Stimulated activated CD4-positive, alpha-beta T cell treated with anti-CD3 and anti-CD28 coated beads, Interleukin-12 subunit alpha, Interleukin-12 subunit beta, amount 100 ng/mL, for 48 hours (primary cell): Measurements from ENCODE around the gene MMS19.
"Not testable (repeated sequence)": the region's sequence is repeated elsewhere in the genome, so short reads cannot be mapped to it uniquely, and the experiment has no call there.

Experiments used
- DNase-seq, 3 donors: peaks; one replicate each; pipeline ENCODE4 v3.0.0-alpha.2; 2020; ENCODE audit warnings: low read depth in 2 of 3, low spot score in 1 of 3

MMS19 gene

DNA sequence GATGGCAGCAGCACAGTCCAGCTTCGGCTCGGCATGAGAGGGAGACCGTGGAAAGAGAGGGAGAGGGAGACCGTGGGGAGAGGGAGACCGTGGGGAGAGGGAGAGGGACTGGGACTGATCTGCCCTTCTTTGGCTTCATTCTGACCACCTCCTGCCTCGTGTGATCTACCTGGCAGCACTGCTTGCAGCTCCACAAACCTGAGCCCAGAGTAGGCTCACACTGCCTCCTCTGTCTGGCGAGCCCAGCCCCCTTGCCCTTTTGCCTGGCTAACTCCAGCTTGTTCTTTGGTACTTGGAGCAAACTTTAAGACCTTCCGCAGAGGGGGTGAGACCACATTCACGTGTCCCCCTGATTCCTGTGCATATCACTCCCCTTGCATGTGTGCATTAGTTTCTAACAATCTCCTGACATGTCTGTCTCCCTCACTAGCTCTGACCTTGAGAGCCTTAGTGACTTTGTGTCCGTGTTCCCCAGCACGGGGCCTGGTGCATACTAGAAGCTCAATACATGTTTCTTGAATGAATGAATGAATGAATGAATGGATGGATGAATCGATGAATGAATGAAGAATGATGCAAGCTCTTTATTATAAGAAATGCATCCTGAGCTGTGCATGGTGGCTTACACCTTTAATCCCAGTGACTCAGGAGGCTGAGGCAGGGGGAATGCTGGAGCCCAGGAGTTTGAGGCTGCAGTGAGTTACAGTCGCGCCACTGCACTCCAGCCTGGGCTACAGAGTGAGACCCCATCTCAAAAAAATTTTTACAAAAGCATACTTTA lies 31.7 kb upstream of the MMS19 start:
- no peak for DNase-seq

DNA sequence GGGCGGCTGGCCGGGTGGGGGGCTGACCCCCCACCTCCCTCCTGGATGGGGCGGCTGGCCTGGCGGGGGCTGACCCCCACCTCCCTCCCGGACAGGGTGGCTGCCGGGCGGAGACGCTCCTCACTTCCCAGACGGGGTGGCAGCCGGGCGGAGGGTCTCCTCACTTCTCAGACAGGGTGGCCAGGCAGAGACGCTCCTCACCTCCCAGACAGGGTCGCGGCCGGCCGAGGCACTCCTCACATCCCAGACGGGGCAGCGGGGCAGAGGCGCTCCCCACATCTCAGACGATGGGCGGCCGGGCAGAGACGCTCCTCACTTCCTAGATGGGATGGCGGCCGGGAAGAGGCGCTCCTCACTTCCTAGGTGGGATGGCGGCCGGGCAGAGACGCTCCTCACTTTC lies 30.7 kb upstream of the MMS19 start:
- not testable (repeated sequence) for DNase-seq

GRCh38 chr10:97525683-97526110 lies 27.5 kb upstream of the MMS19 start:
- DNase-seq = no peak

- DNase-seq = no peak
These were observed 26.9 kb upstream of the MMS19 start for GRCh38 chr10:97525086-97525485.

- no peak for DNase-seq
These were observed 24.7 kb upstream of the MMS19 start for GRCh38 chr10:97522937-97523336.

DNA sequence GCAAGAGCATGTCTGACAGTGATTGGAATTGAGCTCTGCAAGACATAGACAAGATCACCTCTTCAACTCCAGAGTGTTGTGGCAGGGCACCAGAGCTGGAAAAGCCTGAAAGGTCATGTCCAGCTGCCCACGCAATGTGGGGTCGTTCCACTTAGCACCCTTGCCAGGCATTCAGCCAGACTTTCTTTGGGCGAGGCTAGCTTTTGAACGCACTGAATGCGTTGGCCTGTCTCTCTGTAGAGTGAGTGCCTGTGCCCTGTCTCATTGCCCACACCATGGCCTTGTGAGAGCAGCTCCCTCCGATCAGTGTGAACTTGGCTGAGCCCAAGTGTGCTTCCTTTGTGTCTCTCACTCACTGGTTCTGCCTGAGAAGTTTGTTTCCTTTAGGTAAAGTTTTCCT lies 23.8 kb upstream of the MMS19 start:
- no peak for DNase-seq

GRCh38 chr10:97520978-97521761 lies 22.9 kb upstream of the MMS19 start:
- no peak for DNase-seq

DNA sequence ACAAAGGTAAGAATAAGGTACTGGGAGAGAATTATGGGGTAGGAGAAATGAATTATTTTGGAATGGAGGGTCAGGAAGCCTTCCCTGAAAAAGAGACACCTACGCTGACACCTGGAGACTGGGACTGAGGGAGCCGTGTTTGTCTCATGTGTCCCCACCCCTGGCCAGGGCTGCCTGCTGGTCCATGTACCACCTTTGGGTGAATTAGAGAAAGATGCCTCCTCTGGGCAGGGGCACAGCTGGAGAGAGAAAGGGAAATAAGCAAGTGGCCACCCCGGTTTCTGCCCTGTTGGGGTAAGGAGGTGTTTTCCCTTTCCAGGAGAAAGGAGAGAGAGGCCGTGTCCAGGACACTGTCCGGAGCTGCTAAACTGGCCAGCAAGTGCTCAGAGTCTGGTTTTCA lies 22.3 kb upstream of the MMS19 start:
- DNase-seq = no peak

DNA sequence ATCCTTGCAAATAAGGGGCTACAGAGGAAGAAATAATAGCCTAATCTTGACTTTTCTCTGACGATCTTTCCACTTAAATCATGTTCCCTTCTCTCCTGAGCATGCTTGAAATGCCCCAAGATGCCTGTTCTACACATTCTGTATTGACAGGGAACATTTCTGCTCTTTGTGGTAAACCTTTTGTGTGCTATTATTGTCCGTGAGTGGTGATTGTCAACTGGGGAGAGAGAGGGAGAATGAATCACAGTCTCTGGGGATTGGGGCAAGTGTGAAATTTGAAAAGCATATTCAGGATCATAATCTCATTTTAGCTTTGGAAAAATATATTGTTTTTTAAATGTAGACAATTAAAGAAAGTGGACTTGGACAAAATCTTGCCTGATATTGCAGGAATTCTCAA lies 21.1 kb upstream of the MMS19 start:
- DNase-seq = no peak

DNA sequence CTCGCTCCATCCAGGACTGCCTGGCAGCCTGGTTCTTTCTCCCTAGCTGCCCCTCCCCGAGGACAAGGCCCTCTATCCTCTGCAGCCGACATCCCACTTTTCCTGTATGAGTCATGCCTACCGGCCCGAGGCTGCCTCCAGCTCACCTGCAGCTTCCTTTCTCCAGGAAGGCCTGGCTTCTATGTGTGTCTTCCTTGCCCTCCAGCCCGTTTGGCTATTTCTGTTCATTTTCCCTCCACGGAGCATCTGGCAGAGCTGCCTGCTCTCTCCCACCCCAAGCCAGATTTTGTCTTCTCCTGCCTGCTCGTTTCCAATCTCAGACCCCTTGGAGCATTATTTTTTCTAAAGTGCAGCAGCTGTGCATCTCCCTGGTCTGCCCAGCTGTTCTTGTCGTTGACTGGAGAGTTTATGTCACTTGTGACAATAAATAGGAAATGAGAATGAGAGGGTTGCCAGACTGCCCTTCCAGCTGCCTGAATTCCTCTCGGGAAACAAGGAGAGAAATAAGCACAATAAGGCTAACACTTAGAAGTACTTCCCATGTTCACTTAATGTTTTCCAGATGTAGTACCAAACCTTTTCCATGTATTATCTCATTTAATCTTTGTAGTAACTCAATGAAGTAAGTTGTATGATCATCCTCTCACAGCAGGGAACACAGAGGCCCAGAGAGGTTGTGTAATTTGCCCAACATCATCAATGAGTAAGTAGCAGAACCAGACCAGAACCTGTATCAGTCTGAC lies 20.2 kb upstream of the MMS19 start:
- no peak for DNase-seq

DNA sequence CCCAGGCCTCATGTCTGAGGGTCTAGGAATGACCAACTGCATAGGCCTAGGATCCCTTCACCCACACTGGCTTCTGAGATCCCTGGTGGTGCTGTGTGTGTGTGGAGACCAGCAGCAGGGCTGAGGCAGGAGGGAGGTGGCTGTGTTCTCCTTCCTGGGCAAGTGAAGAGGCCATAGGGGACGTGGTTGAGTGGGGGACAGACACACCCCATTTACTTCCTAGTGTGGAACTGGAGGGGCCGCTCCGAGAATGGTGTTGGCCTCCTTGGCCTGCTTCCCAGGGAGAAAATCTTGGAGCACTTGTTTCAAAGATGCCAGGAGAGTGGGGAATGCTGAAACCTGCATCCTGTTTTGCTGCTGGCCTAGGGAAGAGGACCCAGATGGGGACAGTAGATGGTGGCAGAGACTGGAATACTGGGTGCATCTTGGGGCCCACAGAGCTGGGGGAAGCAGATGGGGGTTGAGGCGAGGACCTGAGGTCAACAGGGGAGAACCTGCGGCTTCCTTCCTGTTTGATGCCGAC lies 19.6 kb upstream of the MMS19 start:
- no peak for DNase-seq

GRCh38 chr10:97517096-97517750 lies 19.0 kb upstream of the MMS19 start:
- no peak for DNase-seq

DNA sequence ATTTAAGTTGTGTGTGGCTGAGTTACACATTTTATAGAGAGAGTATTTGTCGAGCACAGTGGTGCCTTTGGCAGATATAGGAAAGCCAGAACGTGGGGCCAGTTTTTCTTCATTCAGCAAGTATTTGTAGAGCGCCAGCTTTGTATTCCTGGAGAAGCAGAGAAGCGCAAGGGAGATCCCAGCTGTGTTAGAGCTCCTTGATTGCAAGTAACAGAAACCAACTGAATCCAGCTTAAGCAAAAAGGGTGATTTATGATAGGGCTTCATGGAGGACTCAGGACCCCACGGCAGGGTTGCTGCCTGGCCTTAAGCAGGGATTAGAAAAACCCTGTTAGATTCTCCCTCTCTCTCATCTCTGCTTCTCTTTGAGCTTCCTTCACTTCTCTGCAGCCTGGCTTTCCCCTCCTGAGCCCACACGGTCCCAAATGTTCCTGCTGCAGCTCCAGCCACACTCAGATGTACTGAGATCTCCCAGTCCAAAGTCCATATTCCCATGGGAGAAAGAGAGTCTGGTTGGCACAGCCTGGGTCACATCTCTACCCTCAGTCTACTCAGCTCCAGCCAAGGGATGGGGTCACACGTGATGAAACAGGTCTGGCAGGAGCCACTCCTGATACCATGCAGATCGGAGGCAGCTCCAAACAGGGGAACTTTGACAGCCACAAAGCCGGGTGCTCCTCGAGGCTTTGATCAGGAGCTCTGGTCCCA lies 17.2 kb upstream of the MMS19 start:
- no peak for DNase-seq

- DNase-seq = no peak
These were observed 16.1 kb upstream of the MMS19 start for GRCh38 chr10:97514344-97514743.

- DNase-seq = no peak
These were observed 14.8 kb upstream of the MMS19 start for GRCh38 chr10:97512993-97513392.

DNA sequence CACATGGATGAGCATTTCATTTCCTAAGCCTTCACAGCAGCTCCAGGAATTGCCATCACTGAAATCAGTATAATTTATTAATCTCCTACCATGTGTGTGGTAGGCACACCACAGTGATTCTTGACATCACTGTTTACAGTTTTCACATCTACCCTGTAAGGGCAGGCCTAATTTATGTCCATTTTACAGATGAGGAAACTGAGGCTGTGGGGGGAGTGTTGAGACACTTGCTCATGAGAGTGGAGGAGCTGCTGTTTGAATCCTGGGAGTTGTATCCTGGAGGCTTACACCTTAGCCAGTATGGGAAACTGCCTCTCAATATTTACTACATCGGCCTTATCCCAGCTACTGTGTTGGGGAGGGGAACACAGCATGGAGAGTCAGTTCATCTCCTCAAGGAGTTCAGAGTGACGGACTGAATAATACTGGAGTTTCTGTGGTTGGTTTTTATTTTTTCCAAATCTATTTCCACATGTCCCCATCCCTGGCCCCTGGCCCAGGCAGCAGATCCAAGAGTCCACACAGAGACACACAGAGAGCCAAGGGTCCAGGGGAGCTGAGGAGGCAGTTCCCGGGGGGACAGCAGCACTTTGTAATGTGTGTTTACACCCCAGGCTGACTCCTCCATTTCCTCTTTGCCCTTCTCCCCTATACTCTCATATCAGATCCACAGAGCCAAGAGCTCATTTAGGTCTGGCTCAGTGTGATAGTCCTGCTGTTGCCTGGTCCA lies 13.7 kb upstream of the MMS19 start:
- no peak for DNase-seq

GRCh38 chr10:97510686-97511085 lies 12.5 kb upstream of the MMS19 start:
- DNase-seq = no peak

GRCh38 chr10:97509120-97509680 lies 11.0 kb upstream of the MMS19 start:
- no peak for DNase-seq

DNA sequence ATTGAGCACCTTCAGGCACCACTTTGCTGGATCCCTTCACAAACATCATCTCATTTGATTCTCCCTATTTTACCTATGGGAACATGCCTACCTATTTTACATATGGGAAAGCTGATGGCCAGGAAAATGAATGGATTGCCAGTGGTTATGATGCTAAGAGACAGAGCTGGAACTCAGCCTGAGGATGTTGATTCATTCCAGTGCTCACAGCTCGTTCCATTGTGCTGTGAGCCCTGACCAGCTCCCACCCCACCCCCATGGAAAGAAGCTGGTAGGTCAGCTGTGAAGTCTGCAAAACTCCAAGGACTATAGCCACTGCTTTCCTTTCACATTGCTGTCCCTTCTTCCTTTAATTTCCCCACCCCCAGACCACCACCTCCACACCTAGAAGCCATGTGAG lies 10.1 kb upstream of the MMS19 start:
- DNase-seq = no peak
